ENCODE data around the gene RNF115.

DNA sequence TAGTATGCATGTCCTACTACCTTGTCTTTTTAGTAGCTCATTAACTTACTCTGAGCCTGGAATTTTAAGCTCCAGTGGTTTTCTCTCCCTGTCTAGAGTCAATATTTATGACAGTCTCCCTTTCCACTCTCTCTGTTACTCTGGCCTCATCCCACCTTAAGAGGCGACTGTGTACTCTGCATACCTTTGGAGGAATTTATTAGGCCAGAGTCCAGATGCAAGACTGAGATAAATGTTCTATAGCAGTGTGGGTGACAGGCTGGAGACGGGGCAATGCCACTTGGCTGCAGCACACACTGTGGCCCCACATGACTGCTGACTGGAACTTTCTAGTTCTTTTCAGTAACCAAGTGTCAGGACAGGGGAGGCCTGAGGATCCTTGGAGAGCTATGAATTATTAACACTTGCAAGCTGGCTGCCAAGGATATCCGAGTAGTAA lies 112.7 kb downstream of the RNF115 start:
- TF ChIP-seq ZFP36 (IDR thresholded peaks at IDR 0.05; ENCODE audit: borderline replicate concordance, low read depth, low read length, partially characterized antibody) (no peak), POLR2AphosphoS5 (IDR thresholded peaks at IDR 0.05; ENCODE audit: low read depth, low read length) (no peak)
- TF ChIP-seq, protein P1, sequence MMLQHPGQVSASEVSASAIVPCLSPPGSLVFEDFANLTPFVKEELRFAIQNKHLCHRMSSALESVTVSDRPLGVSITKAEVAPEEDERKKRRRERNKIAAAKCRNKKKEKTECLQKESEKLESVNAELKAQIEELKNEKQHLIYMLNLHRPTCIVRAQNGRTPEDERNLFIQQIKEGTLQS (CRISPR knock-in tag; IDR thresholded peaks at IDR 0.05): no peak

Data from HepG2 (cell line).